ENCODE data around the gene RAET1E. TPM values are rescaled to one million over a fixed set of nuclear protein-coding genes. Genes with fewer than 3 reads are reported as not detected.

RAET1E gene
- total RNA-seq, 1 donor from 2014 or later, result not detected

GRCh38 chr6:149899926-149900619, 2.2 kb upstream of the RAET1E start:
- no peak for TF ChIP-seq CTCF (conservative IDR thresholded peaks at IDR 0.05)
- peaks cover 26% of the 10 kb centered on the region for H3K27me3 Mint-ChIP-seq
- H3K27ac Mint-ChIP-seq, result no peak overlapping the region
- H3K9me3 Mint-ChIP-seq, result no peaks in the 10 kb centered on the region
- DNase-seq (ENCODE audit: extremely low spot score, unreplicated experiment), result no peak
- peaks cover 7% of the 10 kb centered on the region for H3K4me1 Mint-ChIP-seq (ENCODE audit: unreplicated experiment)
- H3K36me3 Mint-ChIP-seq, result no peaks in the 10 kb centered on the region
- H3K4me3 Mint-ChIP-seq, result no peak overlapping the region

GRCh38 chr6:149899486-149899885, 1.6 kb upstream of the RAET1E start:
- peaks cover 7% of the 10 kb centered on the region for H3K4me1 Mint-ChIP-seq (ENCODE audit: unreplicated experiment)
- H3K9me3 Mint-ChIP-seq, result no peaks in the 10 kb centered on the region
- no peak for DNase-seq (ENCODE audit: extremely low spot score, unreplicated experiment)

GRCh38 chr6:149898966-149899365, 1.1 kb upstream of the RAET1E start:
- Mint-ChIP-seq H3K36me3 (no peaks in the 10 kb centered on the region), H3K27ac (no peak overlapping the region)

More at GRCh38 chr6:149899486-149899885, 1.6 kb upstream of the RAET1E start:
- no peak for TF ChIP-seq CTCF (conservative IDR thresholded peaks at IDR 0.05)
- Mint-ChIP-seq H3K36me3 (no peaks in the 10 kb centered on the region), H3K4me3 (no peak overlapping the region), H3K27ac (no peak overlapping the region), H3K27me3 (peaks cover 27% of the 10 kb centered on the region)

GRCh38 chr6:149897015-149897697, 757 bp downstream of the RAET1E start:
- Mint-ChIP-seq H3K4me3 (no peak overlapping the region), H3K27me3 (peaks cover 46% of the 10 kb centered on the region)

More at GRCh38 chr6:149898966-149899365, 1.1 kb upstream of the RAET1E start:
- no peak for TF ChIP-seq CTCF (conservative IDR thresholded peaks at IDR 0.05)
- no peak overlapping the region for H3K4me3 Mint-ChIP-seq
- peaks cover 33% of the 10 kb centered on the region for H3K27me3 Mint-ChIP-seq
- H3K4me1 Mint-ChIP-seq (ENCODE audit: unreplicated experiment), result peaks cover 7% of the 10 kb centered on the region
- DNase-seq (ENCODE audit: extremely low spot score, unreplicated experiment), result no peak
- no peaks in the 10 kb centered on the region for H3K9me3 Mint-ChIP-seq

GRCh38 chr6:149896491-149896890, 1.4 kb downstream of the RAET1E start:
- TF ChIP-seq CTCF (conservative IDR thresholded peaks at IDR 0.05), result no peak
- no peaks in the 10 kb centered on the region for H3K9me3 Mint-ChIP-seq
- H3K36me3 Mint-ChIP-seq, result no peaks in the 10 kb centered on the region
- H3K27ac Mint-ChIP-seq, result no peak overlapping the region
- H3K4me1 Mint-ChIP-seq (ENCODE audit: unreplicated experiment), result peaks cover 7% of the 10 kb centered on the region
- no peak for DNase-seq (ENCODE audit: extremely low spot score, unreplicated experiment)
- peaks cover 44% of the 10 kb centered on the region for H3K27me3 Mint-ChIP-seq
- no peak overlapping the region for H3K4me3 Mint-ChIP-seq

More at GRCh38 chr6:149897015-149897697, 757 bp downstream of the RAET1E start:
- Mint-ChIP-seq H3K9me3 (no peaks in the 10 kb centered on the region), H3K36me3 (no peaks in the 10 kb centered on the region), H3K4me1 (ENCODE audit: unreplicated experiment) (peaks cover 7% of the 10 kb centered on the region), H3K27ac (peak overlapping the region; percentile 39)
- DNase-seq (ENCODE audit: extremely low spot score, unreplicated experiment), result no peak
- no peak for TF ChIP-seq CTCF (conservative IDR thresholded peaks at IDR 0.05)
